GM04503 (cell line): ENCODE measurements around the gene PTPRU.
"Not testable (repeated sequence)": the region's sequence is repeated elsewhere in the genome, so short reads cannot be mapped to it uniquely, and the experiment has no call there.

ENCODE experiments used
- DNase-seq: peaks from one replicate; pipeline ENCODE4 v3.0.0-alpha.2; 2012; ENCODE audit warnings: low read depth

PTPRU gene

DNA sequence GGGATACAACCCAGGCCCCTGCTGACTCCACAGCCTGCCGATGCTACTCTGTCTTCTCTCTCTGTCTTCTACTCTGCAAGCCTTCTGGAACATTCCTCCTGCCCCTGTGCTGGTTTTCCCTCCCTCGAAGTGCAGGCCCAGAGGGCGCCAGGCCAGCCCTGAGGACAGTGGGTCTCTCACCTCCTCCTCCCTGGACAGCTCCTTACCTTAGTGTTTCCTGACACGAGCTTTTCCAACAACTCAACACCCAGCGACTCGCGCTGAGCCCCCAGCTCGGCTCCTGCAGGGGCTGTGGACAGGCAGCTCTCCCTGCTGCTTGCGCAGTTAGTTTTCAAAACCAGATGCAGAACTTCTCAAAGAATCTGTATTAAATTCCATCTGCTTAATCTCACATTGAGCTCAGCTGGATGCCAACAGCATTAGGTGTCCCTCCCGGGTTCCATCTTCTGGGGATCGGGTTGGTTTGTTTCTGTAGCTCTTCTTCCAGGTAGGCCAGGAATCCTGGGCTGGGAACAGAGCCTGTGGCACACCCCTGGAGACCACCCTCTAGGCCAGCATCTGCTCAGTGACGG is 54.2 kb downstream of the PTPRU start:
- no peak for DNase-seq

- DNase-seq: no peak
Measured at GRCh38 chr1:29291756-29292155, 55.4 kb downstream of the PTPRU start.

GRCh38 chr1:29292344-29292743 is 56.0 kb downstream of the PTPRU start:
- no peak for DNase-seq

DNA sequence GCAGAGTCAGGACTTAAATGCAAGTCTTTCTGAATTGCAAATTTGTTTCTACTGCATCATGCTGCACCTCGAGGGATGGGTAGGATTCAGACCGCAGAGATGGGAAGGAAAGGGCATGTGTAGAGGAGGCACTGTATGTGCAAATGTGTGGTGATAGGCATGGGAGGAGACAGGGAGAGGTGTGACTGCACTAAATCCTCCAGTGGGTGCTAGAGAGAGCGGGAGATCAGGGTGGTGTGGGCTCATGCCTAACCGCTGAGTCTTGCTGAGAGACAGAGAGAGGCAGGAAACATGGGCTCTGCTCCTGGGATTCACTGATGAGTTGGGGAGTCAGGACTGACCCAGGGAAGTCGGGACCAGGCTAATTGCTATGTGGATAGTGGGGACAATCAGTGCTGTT is 61.1 kb downstream of the PTPRU start:
- no peak for DNase-seq

DNA sequence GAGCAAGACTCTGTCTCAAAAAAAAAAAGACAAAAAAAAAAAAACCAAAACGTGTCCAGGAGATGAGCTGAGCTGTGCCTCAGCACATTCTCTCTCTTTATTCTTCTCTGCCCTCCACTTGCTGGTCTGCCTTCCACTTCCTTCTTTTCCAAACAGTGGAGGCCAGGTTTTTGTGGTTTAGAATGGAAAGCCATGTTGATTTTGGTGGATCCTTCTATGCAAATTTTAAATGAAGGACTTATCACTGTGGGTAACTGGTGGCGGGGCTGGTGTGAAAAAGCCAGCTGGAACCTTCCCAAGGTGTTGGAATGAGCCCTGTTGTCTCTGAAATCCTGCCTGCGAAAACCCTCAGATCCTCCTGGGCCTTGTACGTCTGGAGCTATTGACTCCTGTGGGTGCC is 61.9 kb downstream of the PTPRU start:
- no peak for DNase-seq

DNA sequence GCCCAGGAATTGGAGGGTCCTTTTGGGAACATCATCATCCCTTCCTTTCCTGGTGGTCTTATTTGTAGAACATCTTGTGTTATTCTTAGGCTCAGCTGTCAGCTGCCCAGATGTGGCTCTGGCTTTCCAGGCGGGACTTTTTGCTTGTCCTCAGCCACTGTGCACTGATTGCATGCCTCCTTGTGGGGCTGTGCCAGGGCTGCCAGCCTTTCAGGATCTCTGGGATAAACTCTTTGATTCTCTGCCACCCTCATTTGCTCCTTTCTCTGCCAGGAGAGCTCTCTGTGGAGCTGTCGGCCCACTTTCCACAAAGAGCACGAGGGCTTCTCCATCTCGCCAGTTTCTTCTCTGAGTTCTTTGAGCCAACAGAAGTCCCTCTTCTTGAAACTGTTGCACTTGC is 63.1 kb downstream of the PTPRU start:
- no peak for DNase-seq

- DNase-seq: not testable (repeated sequence)
Measured at GRCh38 chr1:29301732-29302131, 65.4 kb downstream of the PTPRU start.

DNA sequence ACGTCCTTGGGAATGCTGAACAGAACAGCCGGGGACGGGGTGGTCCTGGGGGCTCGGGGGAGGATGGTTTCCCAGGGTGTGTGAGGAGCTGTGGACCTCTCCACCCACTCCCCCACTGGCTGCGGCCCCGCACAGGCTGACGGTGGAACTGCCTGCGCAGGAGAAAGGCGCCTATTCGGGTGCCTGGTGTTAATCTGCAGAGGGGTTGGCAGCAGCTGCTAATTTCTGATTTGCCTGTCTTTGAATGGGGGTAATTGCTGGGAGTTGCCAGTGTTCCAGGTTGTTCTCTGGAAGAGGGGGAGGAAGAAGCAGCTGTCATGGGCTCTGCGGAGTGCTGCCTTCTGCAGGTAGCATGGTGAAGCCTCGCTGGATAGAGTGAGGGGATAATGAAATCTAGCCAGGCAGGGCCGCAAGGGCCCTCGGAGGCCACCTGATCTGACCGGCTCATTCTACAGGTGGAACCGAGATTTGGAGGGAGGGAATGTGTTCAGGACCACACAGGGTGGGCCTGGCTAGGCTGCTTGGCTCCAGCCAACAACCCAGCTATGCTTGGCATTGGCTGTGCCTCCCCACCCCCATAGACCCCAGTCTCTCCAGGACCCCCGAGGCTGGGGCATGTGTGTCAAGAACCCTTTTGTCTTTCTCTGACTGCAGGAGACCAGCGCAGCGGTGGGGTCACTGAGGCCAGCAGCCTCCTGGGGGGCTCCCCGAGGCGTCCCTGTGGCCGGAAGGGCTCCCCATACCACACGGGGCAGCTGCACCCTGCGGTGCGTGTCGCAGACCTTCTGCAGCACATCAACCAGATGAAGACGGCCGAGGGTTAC is 67.1 kb downstream of the PTPRU start:
- DNase-seq: no peak

DNA sequence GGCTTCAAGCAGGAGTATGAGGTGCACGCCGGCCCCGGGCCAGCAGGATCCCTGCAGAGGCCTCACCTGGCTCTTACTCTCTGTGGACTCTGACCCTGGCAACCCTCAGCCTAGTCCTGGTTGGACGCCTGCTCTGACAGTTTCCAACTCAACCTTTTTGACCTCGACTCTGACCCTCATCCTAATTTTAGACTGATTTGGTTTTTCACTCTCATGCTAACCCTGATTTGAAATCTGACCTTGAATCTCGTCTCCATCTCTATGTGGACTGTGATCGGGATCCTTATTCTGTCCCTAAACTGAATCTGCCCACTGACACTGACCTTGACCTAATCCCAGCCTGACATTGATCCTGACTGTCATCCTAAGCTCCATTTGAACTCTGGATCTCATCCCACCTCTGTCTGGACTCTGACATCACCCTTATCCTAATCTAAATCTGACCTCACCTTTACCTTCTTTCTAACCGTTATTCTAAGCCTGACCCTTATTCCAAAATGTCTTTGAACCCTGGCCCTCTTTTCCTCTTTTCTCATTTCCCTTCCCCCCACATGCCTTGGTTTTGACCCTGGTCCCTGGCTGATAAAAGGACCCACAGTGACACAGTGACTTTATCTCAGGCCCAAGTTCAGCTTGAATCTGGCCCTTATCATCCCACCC is 67.8 kb downstream of the PTPRU start:
- DNase-seq: no peak

DNA sequence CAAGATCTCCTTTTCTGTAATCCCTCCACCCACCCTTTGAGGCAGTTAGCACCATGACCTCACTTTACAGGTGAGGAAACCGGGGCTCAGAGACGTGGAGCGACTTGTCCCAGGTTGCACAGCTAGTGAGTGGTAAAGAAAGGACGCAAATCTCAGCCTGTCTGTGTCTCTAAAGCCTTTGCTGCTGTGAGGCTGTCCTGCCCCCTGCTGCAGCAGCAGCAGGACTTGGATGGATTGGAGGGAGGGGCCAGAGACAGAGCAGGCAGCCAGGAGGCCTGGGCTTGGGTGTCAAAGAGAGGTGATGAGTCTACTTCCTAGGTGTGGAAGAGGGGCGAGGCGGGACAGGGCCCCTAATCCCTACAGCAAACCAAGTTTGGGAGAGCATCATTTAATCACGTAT is 69.6 kb downstream of the PTPRU start:
- no peak for DNase-seq

GRCh38 chr1:29306471-29307140 is 70.3 kb downstream of the PTPRU start:
- no peak for DNase-seq

- DNase-seq: no peak
Measured at GRCh38 chr1:29309075-29309474, 72.8 kb downstream of the PTPRU start.

- no peak for DNase-seq
Measured at GRCh38 chr1:29309621-29310020, 73.3 kb downstream of the PTPRU start.

GRCh38 chr1:29310616-29311180 is 74.4 kb downstream of the PTPRU start:
- no peak for DNase-seq

DNA sequence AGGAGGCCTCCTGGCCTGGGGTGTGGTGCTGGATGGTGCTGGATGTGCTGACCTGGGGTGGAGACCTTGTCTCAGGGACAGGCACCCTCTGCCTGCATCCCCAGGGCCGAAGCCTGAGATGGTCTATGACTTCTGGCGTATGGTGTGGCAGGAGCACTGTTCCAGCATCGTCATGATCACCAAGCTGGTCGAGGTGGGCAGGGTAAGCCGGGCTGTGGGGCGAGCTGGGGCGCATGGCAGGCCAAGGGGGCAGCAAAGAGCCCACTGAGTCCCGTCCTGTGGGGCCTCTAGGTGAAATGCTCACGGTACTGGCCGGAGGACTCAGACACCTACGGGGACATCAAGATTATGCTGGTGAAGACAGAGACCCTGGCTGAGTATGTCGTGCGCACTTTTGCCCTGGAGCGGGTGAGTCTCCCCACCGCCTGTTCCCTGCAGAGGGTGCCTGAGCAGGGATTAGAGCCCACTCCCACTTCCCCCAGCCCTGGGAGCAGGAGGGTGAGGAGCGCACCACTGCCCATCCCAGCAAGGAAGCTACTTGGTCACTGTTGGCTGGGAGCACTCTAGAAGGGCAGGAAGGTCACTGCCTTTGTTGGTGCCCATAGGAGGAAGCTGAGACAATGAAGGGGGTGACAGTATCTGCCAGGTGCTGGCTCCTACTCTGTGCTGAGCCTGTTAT is 75.2 kb downstream of the PTPRU start:
- no peak for DNase-seq

- no peak for DNase-seq
Measured at GRCh38 chr1:29312469-29313461, 76.4 kb downstream of the PTPRU start.

DNA sequence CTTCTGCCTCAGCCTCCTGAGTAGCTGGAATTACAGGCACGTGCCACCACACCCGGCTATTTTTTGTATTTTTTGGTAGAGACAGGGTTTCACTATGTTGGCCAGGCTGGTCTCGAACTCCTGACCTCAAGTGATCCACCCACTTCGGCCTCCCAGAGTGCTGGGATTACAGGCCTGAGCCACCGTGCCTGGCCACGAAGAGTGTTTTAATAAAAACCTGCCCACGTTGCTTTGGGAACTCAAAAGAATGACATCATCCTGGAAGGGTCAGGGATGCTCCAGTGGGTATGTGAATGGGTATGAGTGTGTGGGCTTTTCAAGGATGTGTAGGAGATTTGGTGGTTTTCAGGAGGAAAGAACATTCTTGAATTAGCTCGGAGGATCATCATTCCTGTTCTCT is 78.4 kb downstream of the PTPRU start:
- DNase-seq: not testable (repeated sequence)

GRCh38 chr1:29315262-29315661 is 78.9 kb downstream of the PTPRU start:
- DNase-seq: no peak

DNA sequence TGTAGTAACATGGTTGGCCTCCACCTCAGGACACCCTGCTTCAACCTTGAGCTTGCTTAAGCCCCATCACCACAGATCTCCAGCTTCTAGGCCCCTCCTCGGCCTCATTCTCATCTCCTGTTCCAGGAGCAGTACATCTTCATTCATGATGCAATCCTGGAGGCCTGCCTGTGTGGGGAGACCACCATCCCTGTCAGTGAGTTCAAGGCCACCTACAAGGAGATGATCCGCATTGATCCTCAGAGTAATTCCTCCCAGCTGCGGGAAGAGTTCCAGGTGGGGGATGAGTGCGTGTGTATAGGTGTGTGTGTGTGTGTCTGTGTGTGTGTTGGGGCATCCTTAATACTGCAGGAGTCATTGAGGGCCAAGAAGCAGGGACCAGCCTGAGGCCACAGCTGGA is 79.6 kb downstream of the PTPRU start:
- no peak for DNase-seq

DNA sequence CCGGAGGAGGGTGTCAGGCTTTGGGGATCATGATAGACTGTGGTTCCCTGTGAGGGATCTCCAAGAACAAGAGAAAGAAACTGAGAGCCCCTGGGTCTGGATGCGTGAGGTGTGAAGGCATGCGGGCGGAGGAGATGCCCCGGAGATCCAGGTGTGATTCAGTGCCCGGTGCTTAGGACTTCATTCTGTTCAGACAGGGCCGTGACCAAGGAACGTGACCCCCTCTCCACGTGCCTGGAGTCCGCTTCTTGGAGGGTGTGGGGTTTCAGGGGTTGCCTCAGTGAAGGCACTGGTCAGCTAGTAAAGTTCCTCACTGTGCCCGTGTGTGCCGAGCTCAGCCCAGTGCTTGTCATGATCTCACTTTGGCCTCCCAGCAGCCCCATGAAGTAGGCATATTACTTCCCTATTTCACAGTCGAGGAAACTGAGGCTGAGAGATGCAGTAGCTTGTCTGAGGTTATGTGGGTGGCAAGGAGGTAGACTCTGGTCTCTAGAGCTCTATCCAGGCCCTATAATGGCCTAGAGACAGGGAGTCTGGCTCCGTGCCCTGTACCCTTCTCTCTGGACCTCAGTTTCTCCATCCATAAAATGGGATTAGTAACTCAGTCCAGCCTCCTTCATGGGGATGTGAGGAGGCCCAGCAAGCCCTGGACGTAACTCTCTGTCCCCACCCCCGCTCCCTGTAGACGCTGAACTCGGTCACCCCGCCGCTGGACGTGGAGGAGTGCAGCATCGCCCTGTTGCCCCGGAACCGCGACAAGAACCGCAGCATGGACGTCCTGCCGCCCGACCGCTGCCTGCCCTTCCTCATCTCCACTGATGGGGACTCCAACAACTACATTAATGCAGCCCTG is 81.0 kb downstream of the PTPRU start:
- DNase-seq: no peak
